ENCODE measurements around the gene MIA.
"Not testable (repeated sequence)": the region's sequence is repeated elsewhere in the genome, so short reads cannot be mapped to it uniquely, and the experiment has no call there.

MIA gene

GRCh38 chr19:40804783-40805242 lies 29.5 kb downstream of the MIA start:
- DNase-seq: no peak

DNA sequence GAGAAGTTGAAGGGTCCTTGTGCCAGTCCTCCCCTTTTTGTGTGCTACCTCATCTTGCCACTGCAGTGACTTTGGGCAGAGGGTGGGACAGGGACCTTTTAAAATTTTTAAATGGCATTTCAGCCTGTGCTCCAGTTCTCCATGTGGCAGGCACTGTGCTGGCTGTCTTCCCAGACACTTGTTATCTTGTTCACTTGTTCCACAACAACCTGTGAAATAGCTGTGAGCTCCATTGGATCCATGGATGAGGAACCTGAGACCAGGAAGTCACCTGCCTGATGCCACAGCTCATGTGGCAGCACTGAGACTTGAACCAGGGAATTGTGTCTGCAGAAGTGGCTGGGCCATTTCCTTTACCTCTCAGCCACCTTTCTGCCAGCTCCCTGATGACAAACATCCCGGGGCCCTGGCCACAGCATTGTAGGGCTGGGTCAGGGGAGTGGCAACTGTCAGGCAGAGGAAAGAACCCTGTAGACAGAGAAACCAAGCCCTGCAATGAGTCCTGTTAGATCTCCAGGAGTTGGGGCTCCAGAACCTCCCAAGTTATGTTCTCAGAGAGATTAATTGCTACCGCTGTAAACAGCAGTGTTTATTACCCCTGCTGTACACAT lies 30.0 kb downstream of the MIA start:
- DNase-seq: peak; percentile 50

- peak; percentile 86 for DNase-seq
Observed at GRCh38 chr19:40806423-40807146, 31.3 kb downstream of the MIA start.

DNA sequence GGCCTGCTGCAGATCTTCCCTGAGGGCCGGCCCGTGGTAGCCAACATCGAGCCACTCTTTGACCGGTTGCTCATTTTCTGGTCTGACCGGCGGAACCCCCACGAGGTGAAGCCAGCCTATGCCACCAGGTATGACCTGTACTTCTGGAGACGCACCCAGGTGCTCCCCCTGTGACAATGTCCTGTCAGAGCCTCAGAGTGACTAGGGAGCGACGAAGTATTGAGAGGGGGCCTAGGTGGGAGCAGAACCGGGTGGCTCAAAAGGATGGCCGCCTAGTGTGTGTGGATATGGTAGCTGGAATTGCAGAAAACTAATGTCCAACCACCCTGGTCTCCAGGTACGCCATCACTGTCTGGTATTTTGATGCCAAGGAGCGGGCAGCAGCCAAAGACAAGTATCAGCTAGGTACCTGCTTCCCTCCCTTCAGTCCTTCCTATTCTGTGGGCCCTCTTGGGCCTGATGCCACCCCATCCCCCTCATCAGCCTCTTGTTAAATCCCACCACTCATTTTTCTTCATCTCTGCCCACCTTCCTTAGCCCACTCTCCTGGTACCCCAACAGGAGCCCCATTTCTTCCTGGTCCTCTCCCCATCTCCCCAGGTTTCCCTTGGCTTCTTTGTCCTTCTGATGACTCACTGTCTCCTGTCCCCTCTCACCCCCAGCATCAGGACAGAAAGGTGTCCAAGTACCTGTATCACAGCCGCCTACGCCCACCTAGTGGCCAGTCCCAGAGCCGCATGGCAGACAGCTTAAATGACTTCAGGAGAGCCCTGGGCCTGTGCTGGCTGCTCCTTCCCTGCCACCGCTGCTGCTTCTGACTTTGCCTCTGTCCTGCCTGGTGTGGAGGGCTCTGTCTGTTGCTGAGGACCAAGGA lies 32.1 kb downstream of the MIA start:
- peak; percentile 41 for DNase-seq

GRCh38 chr19:40808021-40808325 lies 32.7 kb downstream of the MIA start:
- no peak for DNase-seq

- DNase-seq: no peak
Observed at GRCh38 chr19:40808497-40808896, 33.2 kb downstream of the MIA start.

- no peak for DNase-seq
Observed at GRCh38 chr19:40809358-40810086, 34.2 kb downstream of the MIA start.

DNA sequence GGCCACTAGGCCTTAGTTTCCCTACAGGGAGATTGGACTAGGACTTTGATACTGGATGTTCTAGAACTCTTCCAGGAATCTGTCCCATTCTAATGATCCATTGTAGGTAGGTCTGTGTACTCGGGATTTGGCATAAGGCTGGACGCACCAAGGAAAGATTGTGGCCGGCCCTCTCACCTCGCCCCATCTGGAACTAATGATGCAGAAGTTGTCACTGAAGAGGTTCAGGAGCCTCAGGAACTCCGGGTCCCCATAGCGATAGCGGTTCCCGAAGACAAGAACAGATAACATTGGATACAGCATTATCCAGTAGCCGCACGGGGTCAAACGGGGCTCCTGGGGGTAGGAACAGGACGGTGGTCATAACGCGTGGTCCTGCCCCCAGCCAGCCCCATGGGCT lies 34.8 kb downstream of the MIA start:
- no peak for DNase-seq

DNA sequence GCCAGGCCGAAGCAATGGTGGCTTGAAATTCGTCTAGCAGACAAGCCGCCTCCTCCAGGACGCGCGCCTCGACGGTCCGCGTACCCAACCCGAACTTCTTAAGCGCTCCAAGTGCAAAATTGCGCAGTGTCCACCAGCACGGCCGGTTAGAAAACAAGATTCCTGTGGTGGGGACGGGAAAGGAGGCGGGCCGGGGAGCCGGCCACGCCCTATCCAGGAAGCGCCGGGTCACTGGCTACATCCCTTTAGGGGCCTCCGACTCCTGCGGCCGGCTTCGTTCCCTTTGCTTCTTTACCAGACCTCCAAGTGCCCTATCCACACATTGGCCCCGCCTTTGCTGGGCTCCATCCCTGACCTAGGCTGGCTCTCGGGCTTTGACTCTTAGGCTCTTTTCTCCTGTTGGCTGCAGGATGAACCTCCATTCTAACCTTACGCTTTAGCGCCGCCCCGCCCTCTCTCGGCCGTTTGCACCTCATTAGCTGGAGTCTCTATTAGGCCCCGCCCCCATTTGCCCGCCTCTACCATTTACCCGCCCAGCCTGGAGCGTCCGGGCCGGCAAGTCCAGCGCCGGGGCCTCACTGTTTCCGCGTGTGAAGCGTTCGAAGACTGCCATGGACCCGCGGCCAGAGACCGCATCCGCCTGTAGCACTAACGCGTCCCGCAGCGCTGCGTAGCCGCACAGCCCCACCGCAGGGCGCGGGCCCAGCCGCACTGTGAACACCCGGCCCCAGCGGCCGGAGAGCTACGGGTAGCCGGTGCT lies 35.5 kb downstream of the MIA start:
- peak; percentile 66 for DNase-seq

DNA sequence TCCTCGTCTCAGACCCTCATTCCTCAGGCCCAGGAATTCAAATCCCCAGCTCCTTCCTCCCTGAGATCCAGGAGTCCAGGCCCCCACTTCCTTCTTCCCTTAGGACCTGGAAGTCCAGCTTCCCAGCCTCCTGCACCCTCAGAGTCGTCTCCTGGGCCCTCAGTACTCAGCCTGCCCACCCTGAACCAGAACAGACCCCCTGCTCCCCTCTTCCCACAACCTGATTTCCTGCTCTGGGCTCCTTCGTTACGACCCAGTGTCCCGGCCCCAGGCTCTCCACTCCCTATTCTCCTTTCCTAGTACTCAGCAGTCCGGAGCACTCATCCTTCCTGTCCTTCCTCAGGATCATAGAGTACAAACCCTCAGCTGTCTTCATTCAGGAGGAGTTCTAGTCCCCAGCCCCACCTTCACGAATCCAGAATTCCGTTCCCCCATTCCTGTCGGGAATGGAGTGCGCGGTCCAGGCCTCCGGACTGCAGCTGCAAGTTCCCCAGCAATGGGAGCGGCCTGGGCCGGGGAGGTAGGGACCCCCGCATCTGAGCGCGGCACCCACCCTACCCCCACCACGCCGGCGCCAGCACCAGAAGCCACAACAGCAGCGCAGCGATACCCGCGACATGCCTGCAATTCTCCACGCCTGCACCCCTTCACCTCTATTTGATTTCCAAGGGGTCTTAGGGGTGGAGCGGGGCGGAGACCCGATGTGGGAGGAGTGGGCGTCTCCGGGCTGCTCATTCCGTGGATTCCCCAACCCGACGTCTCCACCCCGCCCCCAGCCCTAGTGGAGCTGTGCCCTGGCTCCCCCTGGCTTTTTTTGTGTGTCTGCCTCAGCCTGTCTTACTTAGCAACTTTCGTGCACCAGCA lies 36.4 kb downstream of the MIA start:
- no peak for DNase-seq

DNA sequence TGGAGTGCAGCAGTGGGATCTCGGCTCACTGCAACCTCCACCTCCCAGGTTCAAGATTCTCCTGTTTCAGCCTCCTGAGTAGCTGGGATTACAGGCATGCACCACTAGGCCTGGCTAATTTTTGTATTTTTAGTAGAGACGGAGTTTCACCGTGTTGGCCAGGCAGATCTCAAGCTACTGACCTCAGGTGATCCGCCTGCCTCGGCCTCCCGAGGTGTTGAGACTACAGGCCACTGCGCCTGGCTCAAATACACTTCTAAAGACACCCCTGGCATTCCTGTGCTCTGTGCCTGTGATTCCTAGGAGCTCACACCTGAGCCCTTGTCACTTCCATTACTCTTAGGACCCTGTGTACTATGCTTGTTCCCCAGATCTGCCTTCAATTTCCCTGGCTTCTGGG lies 37.2 kb downstream of the MIA start:
- DNase-seq: not testable (repeated sequence)

DNA sequence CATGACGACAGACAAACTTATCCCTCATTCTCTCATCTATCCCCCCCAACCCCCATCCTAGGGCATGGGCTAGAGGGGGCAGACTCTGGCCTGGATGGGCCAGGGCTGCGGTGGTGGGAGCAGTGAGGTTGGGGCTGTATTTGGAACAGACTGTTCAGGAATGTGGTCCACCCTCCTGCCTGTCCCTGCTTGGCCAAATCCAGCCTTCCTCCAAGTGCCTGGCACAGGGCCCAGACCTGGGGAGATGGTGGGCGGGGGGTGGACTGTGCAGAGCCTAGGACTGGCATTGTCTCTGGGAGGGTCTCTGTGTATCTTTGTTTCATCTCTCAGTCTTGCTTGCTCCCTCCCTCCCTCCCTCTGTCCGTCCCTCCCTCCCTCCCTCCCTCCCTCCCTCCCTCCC lies 37.9 kb downstream of the MIA start:
- DNase-seq: no peak

- no peak for DNase-seq
Observed at GRCh38 chr19:40815223-40815622, 39.9 kb downstream of the MIA start.

- DNase-seq: peak; percentile 84
Observed at GRCh38 chr19:40818480-40819399, 43.4 kb downstream of the MIA start.

DNA sequence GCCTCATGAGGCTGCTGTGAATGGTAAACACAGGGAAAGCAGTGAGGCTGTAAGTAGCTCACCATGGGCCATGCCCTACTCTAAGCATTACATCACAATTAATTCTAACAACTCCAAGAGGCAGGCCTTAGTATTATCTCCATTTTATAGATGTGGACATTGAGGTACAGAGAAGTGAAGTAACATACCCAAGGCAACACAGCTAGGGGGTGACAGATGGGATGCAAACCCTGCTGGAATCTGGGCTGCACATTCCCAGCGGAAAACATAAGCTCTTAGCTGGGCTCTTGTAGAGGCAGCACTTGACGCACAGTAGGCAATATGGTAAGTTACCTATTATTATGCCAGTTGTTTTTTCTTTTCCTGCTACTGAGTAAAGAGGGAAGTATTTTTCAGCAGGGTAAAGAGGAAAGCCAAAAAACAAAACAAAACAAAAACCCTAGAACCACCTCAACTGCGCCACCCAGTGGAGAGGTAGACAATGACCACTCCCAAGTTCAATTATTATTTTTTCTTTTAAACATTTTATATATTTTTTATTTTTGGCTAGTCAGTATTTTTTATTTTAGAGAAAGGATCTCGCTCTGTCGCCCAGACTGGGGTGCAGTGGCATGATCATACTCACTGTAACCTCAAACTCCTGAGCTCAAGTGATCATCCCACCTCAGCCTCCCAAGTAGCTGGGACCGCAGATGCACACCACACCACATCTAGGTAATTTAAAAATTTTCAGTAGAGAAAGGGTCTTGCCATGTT lies 44.3 kb downstream of the MIA start:
- peak; percentile 56 for DNase-seq

GRCh38 chr19:40822161-40822560 lies 46.8 kb downstream of the MIA start:
- no peak for DNase-seq

DNA sequence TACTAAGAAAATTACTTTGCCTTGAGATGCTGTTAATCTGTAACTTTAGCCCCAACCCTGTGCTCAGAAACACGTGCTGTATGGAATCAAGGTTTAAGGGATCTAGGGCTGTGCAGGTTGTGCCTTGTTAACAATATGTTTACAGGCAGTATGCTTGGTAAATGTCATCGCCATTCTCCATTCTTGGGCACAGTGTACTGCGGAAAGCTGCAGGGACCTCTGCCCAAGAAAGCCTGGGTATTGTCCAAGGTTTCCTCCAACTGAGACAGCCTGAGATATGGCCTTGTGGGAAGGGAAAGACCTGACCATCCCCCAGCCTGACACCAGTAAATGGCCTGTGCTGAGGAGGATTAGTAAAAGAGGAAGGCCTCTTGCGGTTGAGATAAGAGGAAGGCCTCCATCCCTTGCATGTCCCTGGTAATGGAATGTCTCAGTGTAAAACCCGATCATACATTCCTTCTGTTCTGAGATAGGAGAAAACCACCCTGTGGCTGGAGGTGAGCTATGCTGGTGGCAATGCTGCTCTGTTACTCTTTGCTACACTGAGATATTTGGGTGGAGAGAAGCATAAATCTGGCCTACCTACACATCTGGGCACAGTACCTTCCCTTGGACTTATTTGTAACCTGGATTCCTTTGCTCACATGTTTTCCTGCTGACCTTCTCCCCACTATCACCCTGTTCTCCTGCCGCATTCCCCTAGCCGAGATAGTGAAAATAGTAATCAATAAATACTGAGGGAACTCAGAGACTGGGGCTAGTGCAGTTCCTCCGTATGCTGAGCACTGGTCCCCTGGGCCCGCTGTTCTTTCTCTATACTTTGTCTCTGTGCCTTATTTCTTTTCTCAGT lies 47.6 kb downstream of the MIA start:
- DNase-seq: peak; percentile 24

DNA sequence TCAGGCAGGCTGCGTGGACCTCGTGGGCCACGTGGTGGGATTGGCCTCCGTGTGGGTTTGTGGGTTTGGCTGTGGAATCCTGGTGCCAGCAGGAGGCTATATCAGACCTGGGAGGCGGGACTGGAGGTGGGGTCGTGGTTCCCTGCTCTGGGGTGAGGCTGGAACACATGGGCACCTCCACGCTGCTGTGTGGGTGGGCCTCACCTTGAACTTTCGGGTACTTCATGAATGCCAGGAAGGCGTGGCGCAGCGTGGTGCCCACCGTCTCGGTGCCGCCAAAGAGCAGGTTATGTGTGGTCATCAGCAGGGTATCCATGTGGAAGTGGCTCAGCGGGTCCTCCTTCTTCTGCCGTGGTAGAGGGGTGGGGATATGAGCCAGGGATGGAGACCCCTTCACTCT lies 49.6 kb downstream of the MIA start:
- DNase-seq: not testable (repeated sequence)

All from CD4-positive, alpha-beta T cell treated with Interleukin-15 for 1 hour (primary cell).